Nephron (organoid): ENCODE measurements around the gene POMT2.
"Not testable (repeated sequence)": the region's sequence is repeated elsewhere in the genome, so short reads cannot be mapped to it uniquely, and the experiment has no call there.

Experiments
- H3K27ac Mint-ChIP-seq, 3 experiments: 2 replicates each; pipeline ENCODE4 v1.8.0; 2020; ENCODE audit warnings: mixed read lengths in 3 of 3, mild to moderate bottlenecking in 2 of 3, moderate library complexity in 1 of 3
- H3K27me3 Mint-ChIP-seq: 2 replicates; pipeline ENCODE4 v1.8.0; 2021; ENCODE audit warnings: low read depth, mild to moderate bottlenecking, moderate library complexity, mixed read lengths
- H3K36me3 Mint-ChIP-seq: 2 replicates; pipeline ENCODE4 v1.8.0; 2020; ENCODE audit warnings: low read depth, mixed read lengths
- H3K4me1 Mint-ChIP-seq: 2 replicates; pipeline ENCODE4 v1.8.0; 2020; ENCODE audit warnings: mixed read lengths
- H3K4me3 Mint-ChIP-seq, 3 experiments: 2 replicates each; pipeline ENCODE4 v1.8.0; 2020; ENCODE audit warnings: mild to moderate bottlenecking in 3 of 3, mixed read lengths in 3 of 3, moderate library complexity in 2 of 3
- H3K9me3 Mint-ChIP-seq: 2 replicates; pipeline ENCODE4 v1.8.0; 2020; ENCODE audit warnings: mixed read lengths
- TF ChIP-seq, protein P1 (sequence below), 3 experiments: fragments of 200-600 bp; sonication (generic); IDR thresholded peaks; one replicate each; pipeline ENCODE4 v1.5.0; 2021; ENCODE audit warnings: antibody characterized with exemption in 3 of 3; ENCODE audit not compliant: unreplicated experiment in 3 of 3

Gene POMT2

DNA sequence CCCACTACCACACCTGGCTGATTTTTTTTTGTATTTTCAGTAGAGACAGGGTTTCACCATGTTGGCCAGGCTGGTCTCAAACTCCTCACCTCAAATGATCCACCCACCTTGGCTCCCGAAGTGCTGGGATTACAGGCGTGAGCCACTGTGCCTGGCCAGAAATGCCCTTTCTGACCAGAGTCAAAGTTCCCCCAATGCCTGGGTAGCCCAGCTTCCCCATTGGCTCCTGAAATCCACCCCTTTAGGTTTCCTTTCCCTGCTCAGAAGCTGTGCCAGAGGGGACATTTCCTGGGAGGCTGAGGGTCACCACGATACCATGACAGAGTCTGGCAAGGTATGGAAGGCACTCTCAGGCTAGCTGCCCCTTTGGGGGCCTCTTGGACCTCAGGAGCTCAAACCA lies 3.6 kb upstream of the POMT2 start:
- H3K27ac Mint-ChIP-seq, result no peak overlapping the region
- H3K36me3 Mint-ChIP-seq, result no peaks in the 10 kb centered on the region
- TF ChIP-seq, protein P1, sequence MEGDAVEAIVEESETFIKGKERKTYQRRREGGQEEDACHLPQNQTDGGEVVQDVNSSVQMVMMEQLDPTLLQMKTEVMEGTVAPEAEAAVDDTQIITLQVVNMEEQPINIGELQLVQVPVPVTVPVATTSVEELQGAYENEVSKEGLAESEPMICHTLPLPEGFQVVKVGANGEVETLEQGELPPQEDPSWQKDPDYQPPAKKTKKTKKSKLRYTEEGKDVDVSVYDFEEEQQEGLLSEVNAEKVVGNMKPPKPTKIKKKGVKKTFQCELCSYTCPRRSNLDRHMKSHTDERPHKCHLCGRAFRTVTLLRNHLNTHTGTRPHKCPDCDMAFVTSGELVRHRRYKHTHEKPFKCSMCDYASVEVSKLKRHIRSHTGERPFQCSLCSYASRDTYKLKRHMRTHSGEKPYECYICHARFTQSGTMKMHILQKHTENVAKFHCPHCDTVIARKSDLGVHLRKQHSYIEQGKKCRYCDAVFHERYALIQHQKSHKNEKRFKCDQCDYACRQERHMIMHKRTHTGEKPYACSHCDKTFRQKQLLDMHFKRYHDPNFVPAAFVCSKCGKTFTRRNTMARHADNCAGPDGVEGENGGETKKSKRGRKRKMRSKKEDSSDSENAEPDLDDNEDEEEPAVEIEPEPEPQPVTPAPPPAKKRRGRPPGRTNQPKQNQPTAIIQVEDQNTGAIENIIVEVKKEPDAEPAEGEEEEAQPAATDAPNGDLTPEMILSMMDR (IDR thresholded peaks at IDR 0.05; ENCODE audit: unreplicated experiment in 3 of 3), result no peak
- H3K4me3 Mint-ChIP-seq, result peak overlapping the region in 1 of 3 experiments; percentile 14
- H3K27me3 Mint-ChIP-seq, result no peaks in the 10 kb centered on the region
- H3K4me1 Mint-ChIP-seq, result peaks cover 18% of the 10 kb centered on the region
- no peaks in the 10 kb centered on the region for H3K9me3 Mint-ChIP-seq

DNA sequence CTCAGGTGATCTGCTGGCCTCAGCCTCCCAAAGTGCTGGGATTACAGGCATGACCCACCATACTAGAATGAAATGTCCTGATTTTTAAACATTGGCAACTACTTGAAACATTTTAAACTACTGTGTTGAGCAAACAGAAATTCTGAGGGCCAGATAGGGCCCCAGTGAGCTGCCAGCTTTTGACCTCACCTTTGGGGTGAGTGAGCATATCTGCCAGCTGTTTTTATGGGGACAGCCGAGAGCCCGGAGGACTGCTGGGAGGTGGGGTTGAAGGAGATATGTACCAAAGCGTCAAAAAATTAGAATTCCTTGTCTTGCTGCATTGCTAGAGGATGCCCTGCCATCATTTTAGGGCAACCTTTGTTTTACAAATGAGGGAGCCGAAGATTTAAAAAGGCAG lies 2.9 kb upstream of the POMT2 start:
- Mint-ChIP-seq H3K27ac (no peak overlapping the region), H3K36me3 (no peaks in the 10 kb centered on the region), H3K9me3 (no peaks in the 10 kb centered on the region), H3K4me1 (peaks cover 22% of the 10 kb centered on the region), H3K27me3 (no peaks in the 10 kb centered on the region), H3K4me3 (peak overlapping the region in 1 of 3 experiments; percentile 34)
- TF ChIP-seq, protein P1 (IDR thresholded peaks at IDR 0.05; ENCODE audit: unreplicated experiment in 3 of 3), result no peak

DNA sequence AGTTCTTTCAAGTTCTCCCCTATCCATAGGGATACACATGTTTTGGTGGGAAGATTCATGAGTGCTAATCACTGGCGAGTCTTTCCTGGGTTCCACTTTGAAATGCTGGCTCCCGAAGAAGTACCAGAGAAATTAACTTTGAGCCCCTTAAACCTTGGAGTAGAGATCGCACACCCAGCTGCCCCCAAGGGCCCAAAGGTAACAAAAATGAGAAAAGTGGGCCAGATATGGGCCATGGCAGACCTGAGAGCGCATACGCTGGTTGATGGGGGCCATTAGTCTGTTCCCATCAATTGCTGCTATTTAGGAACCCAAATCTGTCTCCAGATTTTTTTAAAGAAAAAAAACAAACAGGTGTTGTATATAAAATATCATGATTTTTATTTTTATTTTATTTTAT lies 2.3 kb upstream of the POMT2 start:
- Mint-ChIP-seq H3K9me3 (no peaks in the 10 kb centered on the region), H3K36me3 (no peaks in the 10 kb centered on the region), H3K27me3 (no peaks in the 10 kb centered on the region), H3K27ac (no peak overlapping the region), H3K4me1 (peaks cover 28% of the 10 kb centered on the region), H3K4me3 (no peak overlapping the region)
- TF ChIP-seq, protein P1 (IDR thresholded peaks at IDR 0.05; ENCODE audit: unreplicated experiment in 3 of 3), result no peak

DNA sequence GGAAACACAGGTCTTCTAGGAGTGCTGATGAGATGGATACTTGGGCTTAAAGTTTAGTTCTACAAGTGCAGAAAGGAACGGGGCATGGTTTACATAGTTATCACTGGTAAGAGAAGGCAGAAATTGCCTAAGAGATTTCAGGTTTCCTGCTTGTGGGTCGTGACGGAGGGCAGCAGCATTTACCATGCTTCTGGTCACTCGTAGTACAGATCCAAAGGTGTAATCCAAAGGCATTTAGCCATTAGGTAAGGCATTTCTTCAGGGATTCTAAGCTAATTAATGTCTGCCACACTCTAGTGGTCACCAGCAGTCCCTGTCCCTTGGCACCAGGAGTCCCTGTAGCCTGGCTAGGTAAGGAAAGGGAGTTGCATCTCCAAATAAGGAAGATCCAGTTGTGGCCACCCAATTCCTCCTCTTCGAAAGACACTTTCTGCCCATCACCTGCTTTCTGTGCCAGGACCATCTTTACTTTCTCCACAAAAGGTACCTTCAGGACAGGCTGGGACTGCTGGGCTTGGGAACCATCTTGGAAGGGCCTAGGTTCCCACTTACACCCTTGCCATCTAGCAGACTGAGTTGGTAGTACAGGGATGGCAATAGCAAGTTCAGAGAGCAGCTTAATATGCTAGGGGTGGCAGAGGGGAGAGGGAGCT lies 1.7 kb upstream of the POMT2 start:
- peak overlapping the region; percentile 98 to 99 (median 99) for H3K4me3 Mint-ChIP-seq

DNA sequence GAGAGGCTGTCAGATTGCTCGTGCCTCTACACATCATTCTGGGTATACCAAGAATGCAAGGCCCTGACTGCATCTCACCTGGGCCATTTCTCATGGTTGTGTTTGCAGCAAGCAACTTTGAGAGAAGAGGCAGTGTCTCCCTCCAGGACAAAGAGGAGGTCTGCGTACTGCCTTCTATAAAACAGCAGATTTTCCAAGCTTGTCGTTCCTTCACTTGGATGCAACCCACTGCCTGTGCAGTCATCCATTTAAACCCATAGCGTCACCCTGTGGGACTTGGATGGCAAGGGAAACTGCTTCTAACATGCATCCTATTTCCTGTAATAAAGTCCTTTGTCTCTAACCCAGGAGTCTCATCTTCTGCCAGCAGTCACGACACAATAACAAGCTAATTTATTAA lies 1.3 kb downstream of the POMT2 start:
- Mint-ChIP-seq H3K9me3 (no peaks in the 10 kb centered on the region), H3K27me3 (no peaks in the 10 kb centered on the region), H3K27ac (peak overlapping the region; percentile 93 to 99 (median 98)), H3K36me3 (no peaks in the 10 kb centered on the region), H3K4me1 (peaks cover 54% of the 10 kb centered on the region), H3K4me3 (peak overlapping the region; percentile 97 to 99 (median 98))
- TF ChIP-seq, protein P1 (IDR thresholded peaks at IDR 0.05; ENCODE audit: unreplicated experiment in 3 of 3), result no peak

More for the DNA sequence above, 1.7 kb upstream of the POMT2 start:
- Mint-ChIP-seq H3K27ac (peak overlapping the region; percentile 99 to 100 (median 100)), H3K27me3 (no peaks in the 10 kb centered on the region), H3K36me3 (no peaks in the 10 kb centered on the region), H3K9me3 (no peaks in the 10 kb centered on the region), H3K4me1 (peaks cover 33% of the 10 kb centered on the region)
- TF ChIP-seq, protein P1 (IDR thresholded peaks at IDR 0.05; ENCODE audit: unreplicated experiment in 3 of 3), result no peak

DNA sequence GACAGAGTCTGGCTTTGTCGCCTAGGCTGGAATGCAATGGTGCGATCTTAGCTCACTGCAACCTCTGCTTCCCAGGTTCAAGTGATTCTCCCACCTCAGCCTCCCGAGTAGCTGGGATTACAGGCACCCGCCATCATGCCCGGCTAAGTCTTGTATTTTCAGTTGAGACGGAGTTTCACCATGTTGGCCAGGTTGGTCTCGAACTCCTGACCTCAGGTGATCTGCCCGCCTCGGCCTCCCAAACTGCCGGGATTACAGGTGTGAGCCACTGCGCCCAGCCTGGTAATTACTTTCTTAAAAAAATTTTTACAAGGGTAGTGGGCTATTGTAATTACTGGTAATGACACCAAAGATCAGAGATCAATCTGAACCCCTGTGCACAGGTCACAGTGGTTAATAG lies 1.9 kb downstream of the POMT2 start:
- H3K4me1 Mint-ChIP-seq, result peaks cover 61% of the 10 kb centered on the region
- H3K36me3 Mint-ChIP-seq, H3K27me3 Mint-ChIP-seq, H3K9me3 Mint-ChIP-seq: not testable (repeated sequence)
- peak overlapping the region in 2 of 3 experiments; percentile 98 to 99 for H3K4me3 Mint-ChIP-seq
- H3K27ac Mint-ChIP-seq, result peak overlapping the region; percentile 93 to 99 (median 98)
